ENCODE measurements around the gene FOXN1.

Gene FOXN1

DNA sequence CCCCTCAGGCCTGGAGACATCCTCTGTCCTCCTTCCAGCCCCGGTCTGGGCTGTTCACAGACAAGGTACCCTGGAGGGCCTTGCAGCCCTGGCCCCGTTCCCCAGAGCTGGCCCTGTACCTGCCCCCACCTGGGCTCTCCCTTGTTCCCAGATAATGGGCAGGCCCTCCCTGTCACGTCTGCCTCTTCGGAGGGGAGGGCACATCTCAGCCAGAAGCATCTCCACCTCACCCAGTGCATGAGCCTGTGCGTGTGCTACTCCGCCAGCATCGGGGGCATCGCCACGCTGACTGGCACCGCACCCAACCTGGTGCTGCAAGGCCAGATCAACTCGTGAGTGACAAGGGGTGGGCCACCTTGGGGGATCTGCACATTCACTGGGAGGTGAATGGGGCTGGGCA, 14.9 kb upstream of the FOXN1 start:
- no peaks in the 10 kb centered on the region for H3K36me3 Mint-ChIP-seq (ENCODE audit: low read depth)

DNA sequence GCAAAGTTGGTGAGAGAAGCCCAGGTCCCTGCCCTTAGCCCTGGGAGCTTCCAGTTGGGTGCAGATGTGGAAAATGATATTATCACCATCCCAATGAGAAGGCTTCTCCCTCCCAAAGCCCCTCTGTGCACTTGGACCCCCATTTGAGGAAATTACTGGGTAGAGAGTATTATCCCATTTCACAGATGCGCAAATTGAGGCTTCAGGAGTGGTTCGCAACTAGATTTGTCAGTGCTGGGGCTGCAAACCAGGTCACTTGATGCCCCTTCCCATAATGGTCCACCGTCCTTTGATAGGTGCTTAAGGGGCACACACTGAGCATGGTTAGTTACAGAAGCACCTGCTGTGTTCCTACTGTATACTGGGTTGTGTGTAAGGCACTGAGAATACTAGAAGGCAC, 14.3 kb upstream of the FOXN1 start:
- H3K4me1 Mint-ChIP-seq: no peaks in the 10 kb centered on the region
- TF ChIP-seq, protein P1, sequence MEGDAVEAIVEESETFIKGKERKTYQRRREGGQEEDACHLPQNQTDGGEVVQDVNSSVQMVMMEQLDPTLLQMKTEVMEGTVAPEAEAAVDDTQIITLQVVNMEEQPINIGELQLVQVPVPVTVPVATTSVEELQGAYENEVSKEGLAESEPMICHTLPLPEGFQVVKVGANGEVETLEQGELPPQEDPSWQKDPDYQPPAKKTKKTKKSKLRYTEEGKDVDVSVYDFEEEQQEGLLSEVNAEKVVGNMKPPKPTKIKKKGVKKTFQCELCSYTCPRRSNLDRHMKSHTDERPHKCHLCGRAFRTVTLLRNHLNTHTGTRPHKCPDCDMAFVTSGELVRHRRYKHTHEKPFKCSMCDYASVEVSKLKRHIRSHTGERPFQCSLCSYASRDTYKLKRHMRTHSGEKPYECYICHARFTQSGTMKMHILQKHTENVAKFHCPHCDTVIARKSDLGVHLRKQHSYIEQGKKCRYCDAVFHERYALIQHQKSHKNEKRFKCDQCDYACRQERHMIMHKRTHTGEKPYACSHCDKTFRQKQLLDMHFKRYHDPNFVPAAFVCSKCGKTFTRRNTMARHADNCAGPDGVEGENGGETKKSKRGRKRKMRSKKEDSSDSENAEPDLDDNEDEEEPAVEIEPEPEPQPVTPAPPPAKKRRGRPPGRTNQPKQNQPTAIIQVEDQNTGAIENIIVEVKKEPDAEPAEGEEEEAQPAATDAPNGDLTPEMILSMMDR (IDR thresholded peaks at IDR 0.05; ENCODE audit: unreplicated experiment in 3 of 3): no peak
- peaks cover 12% of the 10 kb centered on the region for H3K27me3 Mint-ChIP-seq (ENCODE audit: low read depth)
- H3K36me3 Mint-ChIP-seq (ENCODE audit: low read depth): no peaks in the 10 kb centered on the region
- no peaks in the 10 kb centered on the region for H3K9me3 Mint-ChIP-seq
- no peak overlapping the region for H3K4me3 Mint-ChIP-seq
- H3K27ac Mint-ChIP-seq: no peak overlapping the region

More for the DNA sequence above, 14.9 kb upstream of the FOXN1 start:
- Mint-ChIP-seq H3K4me3 (no peak overlapping the region), H3K27ac (no peak overlapping the region), H3K27me3 (ENCODE audit: low read depth) (peaks cover 12% of the 10 kb centered on the region), H3K4me1 (no peaks in the 10 kb centered on the region), H3K9me3 (no peaks in the 10 kb centered on the region)
- TF ChIP-seq, protein P1 (IDR thresholded peaks at IDR 0.05; ENCODE audit: unreplicated experiment in 3 of 3): no peak

DNA sequence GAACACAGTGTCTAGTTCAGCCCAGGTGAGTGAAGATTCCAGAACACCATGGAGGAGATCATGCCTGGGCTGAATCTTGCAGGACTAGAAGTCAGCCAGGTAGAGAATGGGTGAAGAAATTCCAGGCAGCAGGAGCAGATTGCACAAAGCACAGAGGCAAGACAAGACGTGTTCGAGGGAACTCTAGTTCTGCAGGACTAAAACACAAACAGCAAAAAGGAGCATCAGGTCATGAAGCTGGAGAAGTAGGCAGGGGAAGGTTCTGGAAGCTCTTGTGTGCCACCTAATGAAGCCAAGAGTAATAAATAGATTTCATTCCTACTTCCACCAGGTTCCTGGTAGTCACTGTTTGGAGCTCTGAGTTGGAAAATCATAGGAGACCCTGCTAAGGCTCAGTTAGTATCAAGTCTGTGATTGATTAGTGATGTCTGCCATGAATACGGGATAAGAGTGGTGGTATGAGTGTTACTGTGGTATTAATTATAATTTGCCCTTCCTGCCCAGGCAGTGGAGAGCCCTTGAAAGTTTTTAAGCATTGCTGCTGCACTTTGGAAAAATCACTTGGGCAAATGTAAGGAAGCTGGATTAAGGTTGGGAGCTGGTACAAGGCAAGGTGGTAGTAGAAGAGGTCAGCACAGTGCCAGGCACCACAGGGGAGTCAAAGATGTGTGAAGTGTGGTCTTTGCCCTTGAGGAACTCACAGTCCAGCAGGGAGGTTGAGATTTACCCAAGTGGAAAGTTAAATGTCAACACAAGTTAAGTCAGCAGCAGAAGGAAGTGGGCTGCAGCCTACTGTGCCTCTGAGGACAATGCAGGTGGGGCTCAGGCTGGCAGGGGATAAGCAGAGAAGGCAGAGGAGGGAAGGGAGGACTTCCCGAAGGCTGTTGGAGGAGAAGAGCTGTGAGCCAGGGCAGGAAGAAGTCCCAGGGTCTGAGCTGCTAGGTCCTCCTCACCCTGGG, 13.5 kb upstream of the FOXN1 start:
- Mint-ChIP-seq H3K27me3 (ENCODE audit: low read depth) (peaks cover 8% of the 10 kb centered on the region), H3K4me1 (no peaks in the 10 kb centered on the region), H3K9me3 (no peaks in the 10 kb centered on the region), H3K4me3 (no peak overlapping the region), H3K36me3 (ENCODE audit: low read depth) (no peaks in the 10 kb centered on the region), H3K27ac (peak overlapping the region in 1 of 3 experiments; percentile 60)
- TF ChIP-seq, protein P1 (IDR thresholded peaks at IDR 0.05; ENCODE audit: unreplicated experiment in 3 of 3): no peak

DNA sequence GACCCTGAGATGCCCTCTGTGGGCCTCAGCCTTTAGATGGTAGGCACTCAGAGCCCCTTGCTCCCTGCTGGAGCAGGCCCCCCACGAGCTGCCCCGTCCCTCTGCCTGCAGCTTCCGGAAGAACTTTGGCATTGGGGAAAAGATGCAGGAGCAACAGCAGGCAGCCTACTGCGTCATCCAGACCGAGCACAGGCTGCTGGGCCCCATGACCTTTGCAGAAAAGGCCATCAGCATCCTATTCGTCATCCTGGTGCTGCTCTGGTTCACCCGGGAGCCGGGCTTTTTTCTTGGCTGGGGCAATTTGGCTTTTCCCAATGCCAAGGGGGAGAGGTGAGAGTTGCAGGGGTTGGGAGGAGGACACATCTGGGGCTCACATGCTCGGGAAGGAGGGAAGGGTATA, 12.7 kb upstream of the FOXN1 start:
- TF ChIP-seq, protein P1 (IDR thresholded peaks at IDR 0.05; ENCODE audit: unreplicated experiment in 3 of 3): no peak
- Mint-ChIP-seq H3K4me3 (no peak overlapping the region), H3K27ac (peak overlapping the region in 1 of 3 experiments; percentile 60), H3K4me1 (no peaks in the 10 kb centered on the region), H3K9me3 (no peaks in the 10 kb centered on the region), H3K36me3 (ENCODE audit: low read depth) (no peaks in the 10 kb centered on the region), H3K27me3 (ENCODE audit: low read depth) (peaks cover 8% of the 10 kb centered on the region)

DNA sequence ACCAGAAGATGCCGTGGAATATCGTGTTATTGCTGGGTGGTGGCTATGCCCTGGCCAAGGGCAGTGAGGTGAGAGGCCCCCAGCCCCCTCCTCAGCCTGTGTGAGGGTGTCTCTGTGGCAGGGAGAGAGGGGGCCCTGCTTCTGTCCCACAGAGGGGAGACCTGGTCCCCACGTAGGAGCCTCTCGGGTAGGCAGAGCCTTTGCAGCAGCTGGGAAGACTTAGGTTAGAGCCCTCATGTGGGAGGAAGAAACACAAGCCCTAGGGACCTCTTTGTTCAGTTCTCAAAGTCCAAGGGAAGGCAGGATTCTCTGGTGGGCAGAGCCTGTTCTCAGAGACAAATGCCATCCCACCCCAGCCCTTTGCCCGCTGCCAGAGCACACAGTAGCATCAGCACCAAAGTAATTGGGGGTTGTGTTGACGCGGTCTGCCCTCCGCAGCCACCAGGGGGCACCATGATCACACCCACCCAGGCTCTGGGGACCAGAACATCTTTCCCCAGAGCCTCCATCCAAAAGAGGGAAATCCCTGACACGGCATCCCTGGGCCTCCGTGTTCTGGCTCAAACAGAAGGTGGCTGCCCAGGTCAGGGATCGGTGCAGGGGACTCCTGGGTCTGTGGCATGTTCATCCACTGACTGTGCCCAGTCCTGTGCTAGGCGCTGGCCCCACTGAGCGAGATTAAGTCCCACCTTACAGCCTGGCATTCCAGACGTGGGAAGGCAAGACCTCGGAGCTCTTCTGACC, 11.5 kb upstream of the FOXN1 start:
- TF ChIP-seq, protein P1 (IDR thresholded peaks at IDR 0.05; ENCODE audit: unreplicated experiment in 3 of 3): peak; percentile 87 to 93 (median 90)
- Mint-ChIP-seq H3K36me3 (ENCODE audit: low read depth) (no peaks in the 10 kb centered on the region), H3K27me3 (ENCODE audit: low read depth) (peaks cover 8% of the 10 kb centered on the region), H3K27ac (no peak overlapping the region), H3K4me3 (no peak overlapping the region), H3K4me1 (no peaks in the 10 kb centered on the region), H3K9me3 (no peaks in the 10 kb centered on the region)
